ENCODE measurements around the gene TM9SF4.

Gene TM9SF4

GRCh38 chr20:32132911-32133549, 23.5 kb downstream of the TM9SF4 start:
- no peak for FAIRE-seq

- no peak for FAIRE-seq
Measured at GRCh38 chr20:32134026-32134425, 24.5 kb downstream of the TM9SF4 start.

GRCh38 chr20:32135983-32136515, 26.5 kb downstream of the TM9SF4 start:
- no peak for FAIRE-seq

DNA sequence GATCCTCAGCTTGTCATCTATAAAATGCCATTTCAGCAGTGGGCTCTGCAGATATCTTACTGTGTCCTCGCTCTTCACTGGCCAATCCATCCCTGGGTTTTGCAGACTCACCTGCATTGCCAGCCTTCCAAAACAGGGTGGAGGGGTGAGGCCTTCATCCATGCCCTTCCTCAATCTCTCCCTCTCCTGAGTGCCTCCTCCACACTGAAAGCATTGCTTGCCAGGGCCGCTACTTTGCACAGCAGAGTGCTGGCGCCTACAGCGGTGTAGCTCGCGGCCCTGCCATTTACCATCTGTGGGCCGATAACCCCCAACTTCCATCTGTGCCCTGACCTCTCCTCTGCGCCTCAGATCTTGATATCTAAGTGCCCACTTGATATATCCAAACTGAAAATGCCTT, 29.4 kb downstream of the TM9SF4 start:
- FAIRE-seq = no peak

DNA sequence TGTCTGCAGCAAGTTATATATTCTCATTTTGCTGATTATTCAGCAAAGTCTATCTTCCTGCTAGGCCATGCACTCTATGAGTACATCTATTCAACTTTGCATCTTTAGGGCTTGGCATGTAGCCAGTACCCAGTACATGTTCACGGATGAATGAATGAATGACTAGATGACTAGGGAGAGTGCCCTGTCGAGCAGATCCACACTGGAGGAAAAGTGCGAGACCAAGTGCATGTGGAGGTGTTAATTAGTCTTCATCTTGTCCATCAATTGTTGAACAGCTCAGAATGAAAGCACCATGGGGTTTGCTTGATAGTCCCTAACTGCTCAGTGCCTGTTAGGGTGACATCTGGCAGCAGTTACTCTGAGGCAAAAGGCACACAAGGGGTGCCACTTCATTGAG, 30.4 kb downstream of the TM9SF4 start:
- FAIRE-seq = no peak

DNA sequence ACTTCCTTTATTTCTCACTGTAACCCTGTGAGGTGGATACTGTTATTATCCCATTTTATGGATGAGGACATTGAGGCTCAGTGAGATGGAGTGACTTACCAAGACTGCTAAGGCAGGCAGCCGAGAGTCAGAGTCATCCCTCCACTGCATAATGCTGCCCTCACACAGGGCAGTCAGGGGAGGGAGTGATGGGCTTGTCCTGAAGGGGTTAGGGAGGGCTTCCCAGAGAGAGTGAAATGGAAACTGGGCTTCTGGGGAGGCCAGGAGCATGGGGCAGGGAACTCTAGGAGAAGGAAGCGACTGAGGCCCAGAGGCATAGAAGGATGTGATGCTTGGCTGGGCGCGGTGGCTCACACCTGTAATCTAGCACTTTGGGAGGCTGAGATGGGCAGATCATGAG, 31.1 kb downstream of the TM9SF4 start:
- no peak for FAIRE-seq

DNA sequence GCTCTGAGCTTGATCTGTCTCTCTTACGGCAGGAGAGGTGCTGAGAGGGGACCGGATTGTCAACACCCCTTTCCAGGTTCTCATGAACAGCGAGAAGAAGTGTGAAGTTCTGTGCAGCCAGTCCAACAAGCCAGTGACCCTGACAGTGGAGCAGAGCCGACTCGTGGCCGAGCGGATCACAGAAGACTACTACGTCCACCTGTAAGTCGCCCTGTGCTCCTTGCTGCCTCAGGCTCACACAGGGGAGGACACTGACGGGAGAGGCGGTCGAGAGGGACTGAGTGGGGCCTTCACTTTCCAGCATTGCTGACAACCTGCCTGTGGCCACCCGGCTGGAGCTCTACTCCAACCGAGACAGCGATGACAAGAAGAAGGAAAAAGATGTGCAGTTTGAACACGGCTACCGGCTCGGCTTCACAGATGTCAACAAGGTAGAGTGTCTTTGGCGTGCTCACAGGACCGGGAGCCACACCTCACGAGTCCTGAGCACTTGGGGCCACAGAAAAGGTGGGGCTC, 32.0 kb downstream of the TM9SF4 start:
- no peak for FAIRE-seq

- FAIRE-seq = no peak
Measured at GRCh38 chr20:32142088-32142487, 32.6 kb downstream of the TM9SF4 start.

- FAIRE-seq = no peak
Measured at GRCh38 chr20:32142991-32143390, 33.5 kb downstream of the TM9SF4 start.

GRCh38 chr20:32144898-32145662, 35.6 kb downstream of the TM9SF4 start:
- FAIRE-seq = no peak

- no peak for FAIRE-seq
Measured at GRCh38 chr20:32149566-32150170, 40.2 kb downstream of the TM9SF4 start.

DNA sequence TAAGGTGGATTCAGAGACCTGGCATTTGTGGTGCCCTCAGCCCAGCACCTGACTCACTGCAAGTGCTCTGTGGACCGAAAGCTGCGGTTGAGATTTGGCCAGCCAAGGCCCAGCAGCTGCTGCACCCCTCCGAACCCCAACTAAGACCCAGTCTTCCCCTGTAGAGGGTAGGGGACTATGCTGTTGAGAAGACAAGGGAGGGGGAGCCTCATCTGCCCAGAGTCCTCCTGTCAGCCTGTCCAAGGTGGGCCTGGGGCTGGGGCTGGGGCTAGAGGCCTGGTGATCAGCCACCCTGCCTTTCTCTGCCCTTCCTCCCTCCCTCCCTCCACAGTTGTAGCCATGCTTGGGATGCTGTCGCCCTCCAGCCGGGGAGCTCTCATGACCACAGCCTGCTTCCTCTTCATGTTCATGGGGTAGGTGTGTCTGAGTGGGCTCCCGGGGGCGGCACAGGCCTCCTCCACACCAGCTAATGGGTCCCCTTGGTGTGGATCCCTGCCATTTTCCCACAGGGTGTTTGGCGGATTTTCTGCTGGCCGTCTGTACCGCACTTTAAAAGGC, 40.9 kb downstream of the TM9SF4 start:
- FAIRE-seq = no peak

- FAIRE-seq = no peak
Measured at GRCh38 chr20:32152421-32153155, 43.1 kb downstream of the TM9SF4 start.

GRCh38 chr20:32153156-32153665, 43.7 kb downstream of the TM9SF4 start:
- no peak for FAIRE-seq

GRCh38 chr20:32153771-32154170, 44.3 kb downstream of the TM9SF4 start:
- no peak for FAIRE-seq

DNA sequence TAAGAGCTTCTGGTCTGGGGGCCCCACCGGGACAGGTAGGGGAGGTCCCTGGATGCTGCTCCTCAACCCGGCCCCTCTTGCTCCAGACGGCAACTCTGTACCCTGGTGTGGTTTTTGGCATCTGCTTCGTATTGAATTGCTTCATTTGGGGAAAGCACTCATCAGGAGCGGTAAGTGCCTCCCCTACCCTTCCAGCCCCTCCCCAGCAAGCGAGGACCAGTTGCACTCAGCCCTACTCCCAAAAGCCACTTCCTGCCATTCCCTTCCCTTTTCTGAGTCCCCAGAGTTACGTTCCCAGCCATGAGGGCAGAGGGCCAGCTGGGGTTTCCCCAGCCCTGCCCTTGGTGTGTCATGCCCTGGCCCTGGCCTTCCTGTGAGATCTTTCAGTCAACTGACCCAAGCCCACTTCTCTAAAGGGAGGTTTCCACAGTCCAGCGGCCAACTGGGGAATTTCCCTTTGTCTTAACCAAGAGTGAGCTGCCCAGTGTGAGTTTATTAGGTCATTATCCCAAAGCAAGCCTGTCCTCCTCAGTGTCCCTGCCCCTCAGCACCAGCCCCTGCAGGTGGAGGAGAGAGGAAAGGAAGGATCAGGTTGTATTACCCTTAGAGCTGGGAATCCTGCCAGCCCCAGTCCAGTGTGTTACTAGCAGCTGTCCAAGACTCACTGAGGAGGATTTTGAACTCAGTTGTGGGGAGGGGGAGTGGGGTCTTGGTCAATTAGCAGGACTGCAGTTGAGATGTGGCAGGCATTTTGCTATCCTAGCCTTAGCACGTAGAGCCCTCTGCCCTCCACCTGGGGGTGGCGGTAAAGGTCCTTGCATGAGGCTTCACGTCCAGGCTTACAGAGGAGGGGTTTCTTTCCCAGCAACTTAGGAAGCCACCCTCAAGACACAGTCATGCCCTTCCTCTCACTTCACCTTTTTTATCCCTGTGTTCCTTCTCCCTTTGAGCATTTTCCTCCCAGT, 45.8 kb downstream of the TM9SF4 start:
- FAIRE-seq = no peak

- FAIRE-seq = no peak
Measured at GRCh38 chr20:32157611-32158010, 48.1 kb downstream of the TM9SF4 start.

GRCh38 chr20:32158351-32158750, 48.8 kb downstream of the TM9SF4 start:
- no peak for FAIRE-seq

GRCh38 chr20:32158943-32159660, 49.6 kb downstream of the TM9SF4 start:
- FAIRE-seq = no peak

DNA sequence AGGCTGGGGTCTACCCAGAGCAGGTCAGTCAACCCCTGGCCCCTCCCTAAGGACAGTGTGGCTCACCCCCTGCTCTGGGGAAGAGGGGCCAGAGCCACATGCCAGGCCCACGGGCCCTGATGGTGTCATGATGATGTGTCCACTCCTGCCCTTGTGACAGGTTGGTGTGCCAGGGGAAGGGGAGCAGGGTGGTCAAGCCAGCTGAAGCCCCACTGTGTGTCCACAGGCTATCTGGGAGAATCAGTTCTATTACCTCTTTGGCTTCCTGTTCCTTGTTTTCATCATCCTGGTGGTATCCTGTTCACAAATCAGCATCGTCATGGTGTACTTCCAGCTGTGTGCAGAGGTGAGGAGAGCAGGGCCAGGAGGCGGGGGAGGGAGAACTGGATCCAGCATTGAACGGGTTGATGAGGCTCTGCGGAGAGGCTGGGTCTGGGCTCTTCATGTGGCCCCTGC, 50.3 kb downstream of the TM9SF4 start:
- no peak for FAIRE-seq

Data from TTC549 (cell line).